HCT116 (cell line): Measurements from ENCODE around the gene NAGPA. TPM values are rescaled to one million over a fixed set of nuclear protein-coding genes. Genes with fewer than 3 reads are reported as not detected.

ENCODE experiments used
- ATAC-seq: fragments of 200-7000 bp; cut with Tn5 transposase; 2 replicates; pipeline ENCODE4 v1.9.1; 2020; ENCODE audit warnings: mild to moderate bottlenecking, moderate library complexity
- BruUV-seq: library from RNA; stranded (reverse); fragments of 400-500 nt; replicated peaks from 2 replicates; lab custom pipeline; 2021; lab: Mats Ljungman, UMichigan
- CTCF ChIA-PET: fragments of 300-600 bp; sonication (Branson Sonifier 250); formaldehyde crosslinking; loops from one replicate; lab custom pipeline; 2021; ENCODE audit warnings: antibody characterized with exemption; lab: Charles Lee
- POLR2A ChIA-PET: fragments of 300-600, 350-600 bp; sonication (Branson Sonifier 250); formaldehyde crosslinking; loops from one replicate; lab custom pipeline; 2021; ENCODE audit warnings: antibody characterized with exemption; lab: Charles Lee
- RAD21 ChIA-PET, 2 experiments: fragments of 300-600 bp; sonication (Branson Sonifier 250); formaldehyde crosslinking; loops; one replicate each; lab custom pipeline; 2023; ENCODE audit warnings: low total read pairs in 2 of 2; ENCODE audit not compliant: uncharacterized antibody in 2 of 2, unreplicated experiment in 2 of 2, low non-redundant PET in 1 of 2; lab: Charles Lee
- DNase-seq: peaks from one replicate; pipeline ENCODE4 v3.0.0-alpha.2; 2010; ENCODE audit warnings: low read depth, low spot score
- H2AFZ ChIP-seq: fragments of 200-600 bp; shearing (Covaris generic), sonication (generic); 2 replicates; pipeline ENCODE4 v1.6.1; 2017; ENCODE audit warnings: low read depth, mixed run types, mixed read lengths, antibody characterized with exemption, low read length; ENCODE audit not compliant: poor library complexity, severe bottlenecking
- H3K27ac ChIP-seq: 2 replicates; pipeline ENCODE4 v1.5.1; 2012; ENCODE audit warnings: low read depth, low read length
- H3K27me3 ChIP-seq: fragments of 200-600 bp; sonication (generic); 2 replicates; pipeline ENCODE4 v1.6.1; 2016; ENCODE audit warnings: mixed run types, low read length, mixed read lengths; ENCODE audit not compliant: insufficient read depth
- H3K36me3 ChIP-seq, 2 experiments: fragments of 200-500 bp in 1 of 2; fragments of 200-600 bp in 1 of 2; sonication (Bioruptor generic) in 1 of 2; sonication (generic) in 1 of 2; 2 replicates each; pipeline versions ENCODE4 v1.5.1 to v1.6.1; 2014 to 2016; ENCODE audit warnings: low read length in 2 of 2, inconsistent platforms in 1 of 2, mixed read lengths in 1 of 2, mixed run types in 1 of 2; ENCODE audit not compliant: insufficient read depth in 2 of 2, control insufficient read depth in 1 of 2
- H3K4me1 ChIP-seq, 2 experiments: fragments of 200-600 bp in 1 of 2; sonication (generic) in 1 of 2; 2 replicates each; pipeline versions ENCODE4 v1.5.1 to v1.6.1; 2012 to 2017; ENCODE audit warnings: low read length in 2 of 2, inconsistent platforms in 1 of 2, mild to moderate bottlenecking in 1 of 2, mixed read lengths in 1 of 2, mixed run types in 1 of 2, moderate library complexity in 1 of 2; ENCODE audit not compliant: insufficient read depth in 2 of 2, control insufficient read depth in 1 of 2
- H3K4me2 ChIP-seq: fragments of 200-600 bp; sonication (generic); 2 replicates; pipeline ENCODE4 v1.6.1; 2017; ENCODE audit warnings: mixed run types, low read length, mixed read lengths
- H3K4me3 ChIP-seq, 2 experiments: fragments of 200-600 bp in 1 of 2; sonication (generic) in 1 of 2; replicated peaks in 1 of 2; 2 replicates each; pipeline ENCODE4 v1.5.1; 2011 to 2016; ENCODE audit warnings: low read length in 2 of 2, control low read depth in 1 of 2, low read depth in 1 of 2, mild to moderate bottlenecking in 1 of 2, mixed read lengths in 1 of 2, mixed run types in 1 of 2
- H3K79me2 ChIP-seq: fragments of 200-600 bp; sonication (generic); 2 replicates; pipeline ENCODE4 v1.6.1; 2017; ENCODE audit warnings: mild to moderate bottlenecking, mixed run types, low read length, moderate library complexity, mixed read lengths; ENCODE audit not compliant: insufficient read depth
- H3K9ac ChIP-seq: fragments of 200-600 bp; sonication (generic); 2 replicates; pipeline ENCODE4 v1.6.1; 2016; ENCODE audit warnings: low read length, mixed read lengths
- H3K9me2 ChIP-seq: fragments of 200-600 bp; sonication (generic), shearing (Covaris generic); 2 replicates; pipeline ENCODE4 v1.6.1; 2017; ENCODE audit warnings: mixed run types, mild to moderate bottlenecking, moderate library complexity; ENCODE audit not compliant: insufficient read depth
- H3K9me3 ChIP-seq, 2 experiments: fragments of 200-500 bp in 1 of 2; fragments of 200-600 bp in 1 of 2; sonication (Bioruptor generic) in 1 of 2; sonication (generic) in 1 of 2; 2 replicates each; pipeline ENCODE4 v1.6.1; 2014 to 2017; ENCODE audit warnings: low read length in 2 of 2, mixed read lengths in 2 of 2, inconsistent platforms in 1 of 2, low read depth in 1 of 2, mild to moderate bottlenecking in 1 of 2, mixed run types in 1 of 2, moderate library complexity in 1 of 2; ENCODE audit not compliant: control insufficient read depth in 1 of 2, insufficient read depth in 1 of 2
- H4K20me1 ChIP-seq: fragments of 200-600 bp; sonication (generic), shearing (Covaris generic); 2 replicates; pipeline ENCODE4 v1.6.1; 2017; ENCODE audit warnings: mixed run types, mild to moderate bottlenecking, moderate library complexity; ENCODE audit not compliant: insufficient read depth
- CBX3 ChIP-seq: IDR thresholded peaks from 2 replicates; pipeline ENCODE4 v1.6.1; 2012; ENCODE audit warnings: low read depth
- CEBPB ChIP-seq: IDR thresholded peaks from 2 replicates; pipeline ENCODE4 v1.6.1; 2012; ENCODE audit warnings: low read depth
- CTCF ChIP-seq, 3 experiments: fragments of 200-600 bp in 1 of 3; sonication (generic) in 1 of 3; IDR thresholded peaks in 2 of 3; conservative IDR thresholded peaks in 1 of 3; 2 replicates each; pipeline ENCODE4 v1.5.1; 2012 to 2017; ENCODE audit warnings: low read depth in 2 of 3, low read length in 2 of 3, antibody characterized with exemption in 1 of 3, borderline replicate concordance in 1 of 3, control low read depth in 1 of 3, mild to moderate bottlenecking in 1 of 3, mixed read lengths in 1 of 3, mixed run types in 1 of 3, moderate library complexity in 1 of 3; ENCODE audit not compliant: insufficient read depth in 1 of 3
- EGR1 ChIP-seq: IDR thresholded peaks from 2 replicates; pipeline ENCODE4 v1.6.1; 2012; ENCODE audit warnings: low read depth
- ELF1 ChIP-seq: IDR thresholded peaks from 2 replicates; pipeline ENCODE4 v1.6.1; 2012; ENCODE audit warnings: low read depth, borderline replicate concordance
- FOSL1 ChIP-seq: IDR thresholded peaks from 2 replicates; pipeline ENCODE4 v1.6.1; 2012; ENCODE audit warnings: low read depth
- JUND ChIP-seq: IDR thresholded peaks from 2 replicates; pipeline ENCODE4 v1.6.1; 2012
- MAX ChIP-seq: IDR thresholded peaks from 2 replicates; pipeline ENCODE4 v1.6.1; 2012
- POLR2A ChIP-seq: IDR thresholded peaks from 2 replicates; pipeline ENCODE4 v1.7.0; 2011; ENCODE audit warnings: borderline replicate concordance; ENCODE audit not compliant: insufficient read depth, insufficient read length; ENCODE audit errors: extremely low read depth
- POLR2AphosphoS5 ChIP-seq: IDR thresholded peaks from 2 replicates; pipeline ENCODE4 v1.6.1; 2011; ENCODE audit warnings: mild to moderate bottlenecking, low read depth, low read length, moderate library complexity
- SIN3A ChIP-seq: IDR thresholded peaks from 2 replicates; pipeline ENCODE4 v1.6.1; 2012; ENCODE audit warnings: low read depth
- SP1 ChIP-seq: IDR thresholded peaks from 2 replicates; pipeline ENCODE4 v1.6.1; 2012; ENCODE audit warnings: low read depth
- SRF ChIP-seq: IDR thresholded peaks from 2 replicates; pipeline ENCODE4 v1.6.1; 2012; ENCODE audit warnings: low read depth
- ZBTB33 ChIP-seq: IDR thresholded peaks from 2 replicates; pipeline ENCODE4 v1.6.1; 2011; ENCODE audit warnings: mild to moderate bottlenecking, low read length, moderate library complexity; ENCODE audit not compliant: insufficient replicate concordance; ENCODE audit errors: extremely low read depth
- ZFX ChIP-seq: fragments of 450-650 bp; IDR thresholded peaks from 2 replicates; pipeline ENCODE4 v1.6.1; 2017
- ZNF274 ChIP-seq: fragments of 200-500 bp; sonication (Bioruptor generic); IDR thresholded peaks from 2 replicates; pipeline ENCODE4 v1.6.1; 2014; ENCODE audit warnings: mild to moderate bottlenecking, low read depth, low read length, inconsistent platforms
- intact Hi-C: fragments of 100-400 bp; cut with micrococcal nuclease; formaldehyde crosslinking; loops from 2 replicates; pipeline ENCODE4 v1.10.0; 2022
- total RNA-seq: library from RNA; stranded (reverse); gene quantifications from one replicate; pipeline ENCODE4 v1.2.1, GENCODE V29; 2021; ENCODE audit not compliant: unreplicated experiment
- TF ChIP-seq, protein P1 (sequence below): IDR thresholded peaks from 2 replicates; pipeline ENCODE4 v1.6.1; 2012
- TF ChIP-seq, protein P2 (sequence below): IDR thresholded peaks from 2 replicates; pipeline ENCODE4 v1.6.1; 2012; ENCODE audit warnings: low read depth

The NAGPA gene
- total RNA-seq, 1 experiment from 2014 or later = 17.5 TPM

DNA sequence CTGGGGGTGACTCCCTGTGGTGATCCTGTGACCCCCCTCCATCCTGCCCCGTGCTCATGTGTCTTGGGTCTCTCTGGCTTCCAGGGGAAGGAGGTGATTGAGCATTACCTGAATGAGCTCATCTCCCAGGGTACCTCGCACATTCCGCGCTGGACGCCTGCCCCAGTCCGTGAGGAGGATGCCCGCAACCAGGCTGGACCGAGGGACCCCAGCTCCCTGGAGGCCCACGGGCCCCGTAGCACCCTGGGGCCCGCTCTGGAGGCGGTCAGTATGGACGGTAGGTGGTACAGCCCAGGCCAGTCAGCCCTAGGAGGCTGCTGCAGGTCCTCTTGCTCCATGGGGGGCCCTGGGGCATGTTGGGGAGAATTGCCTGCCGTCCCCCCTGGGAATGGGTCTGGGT lies 42.0 kb downstream of the NAGPA start:
- Histone ChIP-seq H3K9ac (no peak overlapping the region), H3K4me2 (no peak overlapping the region), H2AFZ (no peak overlapping the region), H3K27me3 (no peaks in the 10 kb centered on the region), H3K36me3 (no peaks in the 10 kb centered on the region), H3K4me1 (no peaks in the 10 kb centered on the region), H3K9me2 (no peaks in the 10 kb centered on the region), H4K20me1 (no peaks in the 10 kb centered on the region), H3K27ac (no peak overlapping the region), H3K9me3 (no peaks in the 10 kb centered on the region), H3K79me2 (no peaks in the 10 kb centered on the region), H3K4me3 (no peak overlapping the region)
- no peak for DNase-seq
- CTCF ChIA-PET = no interaction called here
- no peak for ATAC-seq
- POLR2A ChIA-PET = no interaction called here
- RAD21 ChIA-PET = no interaction called here
- TF ChIP-seq FOSL1 (no peak), EGR1 (no peak), POLR2A (no peak), SRF (no peak), MAX (no peak), ZBTB33 (no peak), SP1 (no peak), ELF1 (no peak), SIN3A (no peak), CEBPB (no peak), CTCF (IDR thresholded peaks at IDR 0.05 in 2 of 3, conservative IDR thresholded peaks at IDR 0.05 in 1 of 3; ENCODE audit: borderline replicate concordance in 1 of 3, insufficient read depth in 1 of 3, low read depth in 2 of 3, low read length in 2 of 3) (no peak), ZNF274 (no peak), JUND (no peak), CBX3 (no peak), ZFX (no peak), POLR2AphosphoS5 (no peak)
- TF ChIP-seq, protein P1, sequence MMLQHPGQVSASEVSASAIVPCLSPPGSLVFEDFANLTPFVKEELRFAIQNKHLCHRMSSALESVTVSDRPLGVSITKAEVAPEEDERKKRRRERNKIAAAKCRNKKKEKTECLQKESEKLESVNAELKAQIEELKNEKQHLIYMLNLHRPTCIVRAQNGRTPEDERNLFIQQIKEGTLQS = no peak
- TF ChIP-seq, protein P2, sequence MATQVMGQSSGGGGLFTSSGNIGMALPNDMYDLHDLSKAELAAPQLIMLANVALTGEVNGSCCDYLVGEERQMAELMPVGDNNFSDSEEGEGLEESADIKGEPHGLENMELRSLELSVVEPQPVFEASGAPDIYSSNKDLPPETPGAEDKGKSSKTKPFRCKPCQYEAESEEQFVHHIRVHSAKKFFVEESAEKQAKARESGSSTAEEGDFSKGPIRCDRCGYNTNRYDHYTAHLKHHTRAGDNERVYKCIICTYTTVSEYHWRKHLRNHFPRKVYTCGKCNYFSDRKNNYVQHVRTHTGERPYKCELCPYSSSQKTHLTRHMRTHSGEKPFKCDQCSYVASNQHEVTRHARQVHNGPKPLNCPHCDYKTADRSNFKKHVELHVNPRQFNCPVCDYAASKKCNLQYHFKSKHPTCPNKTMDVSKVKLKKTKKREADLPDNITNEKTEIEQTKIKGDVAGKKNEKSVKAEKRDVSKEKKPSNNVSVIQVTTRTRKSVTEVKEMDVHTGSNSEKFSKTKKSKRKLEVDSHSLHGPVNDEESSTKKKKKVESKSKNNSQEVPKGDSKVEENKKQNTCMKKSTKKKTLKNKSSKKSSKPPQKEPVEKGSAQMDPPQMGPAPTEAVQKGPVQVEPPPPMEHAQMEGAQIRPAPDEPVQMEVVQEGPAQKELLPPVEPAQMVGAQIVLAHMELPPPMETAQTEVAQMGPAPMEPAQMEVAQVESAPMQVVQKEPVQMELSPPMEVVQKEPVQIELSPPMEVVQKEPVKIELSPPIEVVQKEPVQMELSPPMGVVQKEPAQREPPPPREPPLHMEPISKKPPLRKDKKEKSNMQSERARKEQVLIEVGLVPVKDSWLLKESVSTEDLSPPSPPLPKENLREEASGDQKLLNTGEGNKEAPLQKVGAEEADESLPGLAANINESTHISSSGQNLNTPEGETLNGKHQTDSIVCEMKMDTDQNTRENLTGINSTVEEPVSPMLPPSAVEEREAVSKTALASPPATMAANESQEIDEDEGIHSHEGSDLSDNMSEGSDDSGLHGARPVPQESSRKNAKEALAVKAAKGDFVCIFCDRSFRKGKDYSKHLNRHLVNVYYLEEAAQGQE = no peak
- BruUV-seq = no TSS peak
- intact Hi-C loops = no loop called here
